HCT116 (cell line): Measurements from ENCODE around the gene KDSR. TPM values are rescaled to one million over a fixed set of nuclear protein-coding genes. Genes with fewer than 3 reads are reported as not detected.

Experiments
- ATAC-seq: fragments of 200-7000 bp; cut with Tn5 transposase; 2 replicates; pipeline ENCODE4 v1.9.1; 2020; ENCODE audit warnings: mild to moderate bottlenecking, moderate library complexity
- BruUV-seq: library from RNA; stranded (reverse); fragments of 400-500 nt; replicated peaks from 2 replicates; lab custom pipeline; 2021; lab: Mats Ljungman, UMichigan
- CTCF ChIA-PET: fragments of 300-600 bp; sonication (Branson Sonifier 250); formaldehyde crosslinking; loops from one replicate; lab custom pipeline; 2021; ENCODE audit warnings: antibody characterized with exemption; lab: Charles Lee
- POLR2A ChIA-PET: fragments of 300-600, 350-600 bp; sonication (Branson Sonifier 250); formaldehyde crosslinking; loops from one replicate; lab custom pipeline; 2021; ENCODE audit warnings: antibody characterized with exemption; lab: Charles Lee
- RAD21 ChIA-PET, 2 experiments: fragments of 300-600 bp; sonication (Branson Sonifier 250); formaldehyde crosslinking; loops; one replicate each; lab custom pipeline; 2023; ENCODE audit warnings: low total read pairs in 2 of 2; ENCODE audit not compliant: uncharacterized antibody in 2 of 2, unreplicated experiment in 2 of 2, low non-redundant PET in 1 of 2; lab: Charles Lee
- DNase-seq: peaks from one replicate; pipeline ENCODE4 v3.0.0-alpha.2; 2010; ENCODE audit warnings: low read depth, low spot score
- H2AFZ ChIP-seq: fragments of 200-600 bp; shearing (Covaris generic), sonication (generic); 2 replicates; pipeline ENCODE4 v1.6.1; 2017; ENCODE audit warnings: low read depth, mixed run types, mixed read lengths, antibody characterized with exemption, low read length; ENCODE audit not compliant: poor library complexity, severe bottlenecking
- H3K27ac ChIP-seq: 2 replicates; pipeline ENCODE4 v1.5.1; 2012; ENCODE audit warnings: low read depth, low read length
- H3K27me3 ChIP-seq: fragments of 200-600 bp; sonication (generic); 2 replicates; pipeline ENCODE4 v1.6.1; 2016; ENCODE audit warnings: mixed run types, low read length, mixed read lengths; ENCODE audit not compliant: insufficient read depth
- H3K36me3 ChIP-seq, 2 experiments: fragments of 200-500 bp in 1 of 2; fragments of 200-600 bp in 1 of 2; sonication (Bioruptor generic) in 1 of 2; sonication (generic) in 1 of 2; 2 replicates each; pipeline versions ENCODE4 v1.5.1 to v1.6.1; 2014 to 2016; ENCODE audit warnings: low read length in 2 of 2, inconsistent platforms in 1 of 2, mixed read lengths in 1 of 2, mixed run types in 1 of 2; ENCODE audit not compliant: insufficient read depth in 2 of 2, control insufficient read depth in 1 of 2
- H3K4me1 ChIP-seq, 2 experiments: fragments of 200-600 bp in 1 of 2; sonication (generic) in 1 of 2; 2 replicates each; pipeline versions ENCODE4 v1.5.1 to v1.6.1; 2012 to 2017; ENCODE audit warnings: low read length in 2 of 2, inconsistent platforms in 1 of 2, mild to moderate bottlenecking in 1 of 2, mixed read lengths in 1 of 2, mixed run types in 1 of 2, moderate library complexity in 1 of 2; ENCODE audit not compliant: insufficient read depth in 2 of 2, control insufficient read depth in 1 of 2
- H3K4me2 ChIP-seq: fragments of 200-600 bp; sonication (generic); 2 replicates; pipeline ENCODE4 v1.6.1; 2017; ENCODE audit warnings: mixed run types, low read length, mixed read lengths
- H3K4me3 ChIP-seq, 2 experiments: fragments of 200-600 bp in 1 of 2; sonication (generic) in 1 of 2; replicated peaks in 1 of 2; 2 replicates each; pipeline ENCODE4 v1.5.1; 2011 to 2016; ENCODE audit warnings: low read length in 2 of 2, control low read depth in 1 of 2, low read depth in 1 of 2, mild to moderate bottlenecking in 1 of 2, mixed read lengths in 1 of 2, mixed run types in 1 of 2
- H3K79me2 ChIP-seq: fragments of 200-600 bp; sonication (generic); 2 replicates; pipeline ENCODE4 v1.6.1; 2017; ENCODE audit warnings: mild to moderate bottlenecking, mixed run types, low read length, moderate library complexity, mixed read lengths; ENCODE audit not compliant: insufficient read depth
- H3K9ac ChIP-seq: fragments of 200-600 bp; sonication (generic); 2 replicates; pipeline ENCODE4 v1.6.1; 2016; ENCODE audit warnings: low read length, mixed read lengths
- H3K9me2 ChIP-seq: fragments of 200-600 bp; sonication (generic), shearing (Covaris generic); 2 replicates; pipeline ENCODE4 v1.6.1; 2017; ENCODE audit warnings: mixed run types, mild to moderate bottlenecking, moderate library complexity; ENCODE audit not compliant: insufficient read depth
- H3K9me3 ChIP-seq, 2 experiments: fragments of 200-500 bp in 1 of 2; fragments of 200-600 bp in 1 of 2; sonication (Bioruptor generic) in 1 of 2; sonication (generic) in 1 of 2; 2 replicates each; pipeline ENCODE4 v1.6.1; 2014 to 2017; ENCODE audit warnings: low read length in 2 of 2, mixed read lengths in 2 of 2, inconsistent platforms in 1 of 2, low read depth in 1 of 2, mild to moderate bottlenecking in 1 of 2, mixed run types in 1 of 2, moderate library complexity in 1 of 2; ENCODE audit not compliant: control insufficient read depth in 1 of 2, insufficient read depth in 1 of 2
- H4K20me1 ChIP-seq: fragments of 200-600 bp; sonication (generic), shearing (Covaris generic); 2 replicates; pipeline ENCODE4 v1.6.1; 2017; ENCODE audit warnings: mixed run types, mild to moderate bottlenecking, moderate library complexity; ENCODE audit not compliant: insufficient read depth
- CBX3 ChIP-seq: IDR thresholded peaks from 2 replicates; pipeline ENCODE4 v1.6.1; 2012; ENCODE audit warnings: low read depth
- CEBPB ChIP-seq: IDR thresholded peaks from 2 replicates; pipeline ENCODE4 v1.6.1; 2012; ENCODE audit warnings: low read depth
- CTCF ChIP-seq, 3 experiments: fragments of 200-600 bp in 1 of 3; sonication (generic) in 1 of 3; IDR thresholded peaks in 2 of 3; conservative IDR thresholded peaks in 1 of 3; 2 replicates each; pipeline ENCODE4 v1.5.1; 2012 to 2017; ENCODE audit warnings: low read depth in 2 of 3, low read length in 2 of 3, antibody characterized with exemption in 1 of 3, borderline replicate concordance in 1 of 3, control low read depth in 1 of 3, mild to moderate bottlenecking in 1 of 3, mixed read lengths in 1 of 3, mixed run types in 1 of 3, moderate library complexity in 1 of 3; ENCODE audit not compliant: insufficient read depth in 1 of 3
- EGR1 ChIP-seq: IDR thresholded peaks from 2 replicates; pipeline ENCODE4 v1.6.1; 2012; ENCODE audit warnings: low read depth
- EZH2 ChIP-seq: fragments of 200-600 bp; sonication (generic); IDR thresholded peaks from 2 replicates; pipeline ENCODE4 v1.6.1; 2017; ENCODE audit warnings: antibody characterized with exemption, mixed run types
- EZH2phosphoT487 ChIP-seq: fragments of 200-600 bp; IDR thresholded peaks from 2 replicates; pipeline ENCODE4 v1.6.1; 2018; ENCODE audit warnings: antibody characterized with exemption, borderline replicate concordance
- FOSL1 ChIP-seq: IDR thresholded peaks from 2 replicates; pipeline ENCODE4 v1.6.1; 2012; ENCODE audit warnings: low read depth
- JUND ChIP-seq: IDR thresholded peaks from 2 replicates; pipeline ENCODE4 v1.6.1; 2012
- MAX ChIP-seq: IDR thresholded peaks from 2 replicates; pipeline ENCODE4 v1.6.1; 2012
- POLR2A ChIP-seq: IDR thresholded peaks from 2 replicates; pipeline ENCODE4 v1.7.0; 2011; ENCODE audit warnings: borderline replicate concordance; ENCODE audit not compliant: insufficient read depth, insufficient read length; ENCODE audit errors: extremely low read depth
- POLR2AphosphoS5 ChIP-seq: IDR thresholded peaks from 2 replicates; pipeline ENCODE4 v1.6.1; 2011; ENCODE audit warnings: mild to moderate bottlenecking, low read depth, low read length, moderate library complexity
- SIN3A ChIP-seq: IDR thresholded peaks from 2 replicates; pipeline ENCODE4 v1.6.1; 2012; ENCODE audit warnings: low read depth
- SP1 ChIP-seq: IDR thresholded peaks from 2 replicates; pipeline ENCODE4 v1.6.1; 2012; ENCODE audit warnings: low read depth
- TCF7L2 ChIP-seq: IDR thresholded peaks from 2 replicates; pipeline ENCODE4 v1.7.0; 2011; ENCODE audit warnings: borderline replicate concordance, inconsistent platforms; ENCODE audit not compliant: insufficient read depth, insufficient read length; ENCODE audit errors: extremely low read depth
- ZBTB33 ChIP-seq: IDR thresholded peaks from 2 replicates; pipeline ENCODE4 v1.6.1; 2011; ENCODE audit warnings: mild to moderate bottlenecking, low read length, moderate library complexity; ENCODE audit not compliant: insufficient replicate concordance; ENCODE audit errors: extremely low read depth
- ZFX ChIP-seq: fragments of 450-650 bp; IDR thresholded peaks from 2 replicates; pipeline ENCODE4 v1.6.1; 2017
- ZNF274 ChIP-seq: fragments of 200-500 bp; sonication (Bioruptor generic); IDR thresholded peaks from 2 replicates; pipeline ENCODE4 v1.6.1; 2014; ENCODE audit warnings: mild to moderate bottlenecking, low read depth, low read length, inconsistent platforms
- intact Hi-C: fragments of 100-400 bp; cut with micrococcal nuclease; formaldehyde crosslinking; loops from 2 replicates; pipeline ENCODE4 v1.10.0; 2022
- total RNA-seq: library from RNA; stranded (reverse); gene quantifications from one replicate; pipeline ENCODE4 v1.2.1, GENCODE V29; 2021; ENCODE audit not compliant: unreplicated experiment
- TF ChIP-seq, protein P1 (sequence below): IDR thresholded peaks from 2 replicates; pipeline ENCODE4 v1.6.1; 2012

The KDSR gene
- total RNA-seq, 1 experiment from 2014 or later = 68.6 TPM

DNA sequence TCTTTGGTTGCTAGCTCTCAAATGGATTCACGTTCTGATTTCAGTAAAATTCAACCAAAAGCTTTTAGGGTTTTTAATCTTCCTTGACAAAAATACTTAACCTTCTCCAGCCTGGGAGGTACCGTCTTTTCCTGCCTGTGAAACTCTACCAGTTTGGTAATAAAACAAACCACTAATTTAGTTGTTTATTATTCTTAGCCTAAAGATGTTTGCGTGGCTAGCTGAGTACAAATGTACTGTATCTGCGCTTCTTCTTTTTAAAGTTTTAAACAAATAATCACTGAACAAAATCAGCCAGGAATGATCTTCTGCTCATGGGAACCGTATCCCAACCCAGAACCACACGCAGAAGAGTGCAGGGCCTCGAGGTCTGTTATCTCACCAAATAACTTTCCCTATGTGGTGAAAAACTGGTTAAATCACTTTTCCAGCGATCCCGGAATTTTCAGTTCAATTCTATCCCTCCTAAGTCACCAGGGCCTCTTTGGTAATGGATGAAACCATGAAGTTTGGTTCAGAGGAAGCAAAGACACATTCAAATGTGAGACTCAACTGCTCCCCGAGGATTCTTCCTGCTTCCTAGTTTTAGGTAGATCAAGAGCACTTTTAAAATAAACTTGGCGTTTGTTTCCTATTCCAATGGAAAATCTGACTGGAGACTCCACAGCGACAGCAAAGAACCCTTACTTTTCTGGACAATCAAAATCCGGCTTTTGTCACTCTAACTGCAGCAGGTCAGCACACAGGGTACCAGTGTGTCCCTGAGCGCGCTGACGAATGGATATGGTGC, 83.5 kb downstream of the KDSR start:
- BruUV-seq = no TSS peak

GRCh38 chr18:63282793-63283192, 84.2 kb downstream of the KDSR start:
- ChIA-PET RAD21 (no interaction called here), POLR2A (no interaction called here), CTCF (no interaction called here)
- H2AFZ ChIP-seq = no peak overlapping the region
- H3K36me3 ChIP-seq = no peaks in the 10 kb centered on the region
- no peak overlapping the region for H3K4me2 ChIP-seq
- no peak for DNase-seq
- no TSS peak for BruUV-seq
- no peak overlapping the region for H3K9ac ChIP-seq
- no peaks in the 10 kb centered on the region for H3K79me2 ChIP-seq
- H3K9me3 ChIP-seq = no peaks in the 10 kb centered on the region
- no peak overlapping the region for H3K4me3 ChIP-seq
- H3K27ac ChIP-seq = no peak overlapping the region
- no peaks in the 10 kb centered on the region for H3K4me1 ChIP-seq
- H4K20me1 ChIP-seq = no peaks in the 10 kb centered on the region
- intact Hi-C loops = no loop called here
- ATAC-seq = no peak
- peaks cover 12% of the 10 kb centered on the region; the same call in 1 of the 2 replicates for H3K27me3 ChIP-seq
- H3K9me2 ChIP-seq = no peaks in the 10 kb centered on the region
- no peak for TF ChIP-seq POLR2AphosphoS5
- no peak for TF ChIP-seq EZH2phosphoT487
- no peak for TF ChIP-seq SIN3A
- TF ChIP-seq ZFX = no peak
- no peak for TF ChIP-seq ZNF274
- no peak for TF ChIP-seq MAX
- no peak for TF ChIP-seq CBX3
- TF ChIP-seq CEBPB = no peak
- no peak for TF ChIP-seq CTCF (IDR thresholded peaks at IDR 0.05 in 2 of 3, conservative IDR thresholded peaks at IDR 0.05 in 1 of 3; ENCODE audit: borderline replicate concordance in 1 of 3, insufficient read depth in 1 of 3, low read depth in 2 of 3, low read length in 2 of 3)
- TF ChIP-seq SP1 = no peak
- TF ChIP-seq EZH2 = no peak
- TF ChIP-seq JUND = no peak
- TF ChIP-seq ZBTB33 = no peak
- no peak for TF ChIP-seq EGR1

More for the DNA sequence above, 83.5 kb downstream of the KDSR start:
- no peaks in the 10 kb centered on the region for H3K79me2 ChIP-seq
- no peaks in the 10 kb centered on the region for H3K36me3 ChIP-seq
- no peaks in the 10 kb centered on the region for H3K4me1 ChIP-seq
- no peak for ATAC-seq
- intact Hi-C loops = no loop called here
- no peak overlapping the region for H2AFZ ChIP-seq
- ChIA-PET POLR2A (no interaction called here), RAD21 (no interaction called here), CTCF (no interaction called here)
- no peak overlapping the region for H3K4me3 ChIP-seq
- no peaks in the 10 kb centered on the region for H4K20me1 ChIP-seq
- no peaks in the 10 kb centered on the region for H3K9me2 ChIP-seq
- no peak overlapping the region for H3K4me2 ChIP-seq
- peaks cover 14% of the 10 kb centered on the region; the same call in 1 of the 2 replicates for H3K27me3 ChIP-seq
- H3K9ac ChIP-seq = no peak overlapping the region
- H3K27ac ChIP-seq = no peak overlapping the region
- H3K9me3 ChIP-seq = no peaks in the 10 kb centered on the region
- no peak for DNase-seq
- TF ChIP-seq POLR2A (no peak), TCF7L2 (no peak), CBX3 (no peak), FOSL1 (no peak)
- TF ChIP-seq, protein P1, sequence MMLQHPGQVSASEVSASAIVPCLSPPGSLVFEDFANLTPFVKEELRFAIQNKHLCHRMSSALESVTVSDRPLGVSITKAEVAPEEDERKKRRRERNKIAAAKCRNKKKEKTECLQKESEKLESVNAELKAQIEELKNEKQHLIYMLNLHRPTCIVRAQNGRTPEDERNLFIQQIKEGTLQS = no peak
